SK-N-SH treated with all-trans-retinoic acid at 6 μM for 48 hours (cell line): ENCODE results near the gene HK2.

Experiments used
- PPARA ChIP-seq: fragments of 250-450 bp; sonication (Bioruptor Pico); IDR thresholded peaks from 2 replicates; pipeline ENCODE4 v1.5.0; 2020; ENCODE audit warnings: mild to moderate bottlenecking, borderline replicate concordance
- RARB ChIP-seq: fragments of 250-450 bp; sonication (Bioruptor Pico); IDR thresholded peaks from 2 replicates; pipeline ENCODE4 v1.8.0; 2021; ENCODE audit warnings: mild to moderate bottlenecking, moderate library complexity
- ZFP3 ChIP-seq: fragments of 250-450 bp; sonication (Bioruptor Pico); IDR thresholded peaks from 2 replicates; pipeline ENCODE4 v1.5.0; 2020; ENCODE audit warnings: mild to moderate bottlenecking, moderate library complexity
- ZFP30 ChIP-seq: fragments of 450-650 bp; formaldehyde crosslinking; IDR thresholded peaks from 2 replicates; pipeline ENCODE4 v1.5.0; 2022; ENCODE audit warnings: mild to moderate bottlenecking, moderate library complexity

GRCh38 chr2:74935975-74936391 lies 102.1 kb downstream of the HK2 start:
- no peak for TF ChIP-seq RARB (CRISPR knock-in tag)
- TF ChIP-seq PPARA (CRISPR knock-in tag): no peak
- TF ChIP-seq ZFP30 (CRISPR knock-in tag): no peak
- TF ChIP-seq ZFP3 (CRISPR knock-in tag): no peak
